OCI-M1 (cell line): Measurements from ENCODE around the gene CYLD.

Source experiments
- DNase-seq: peaks from one replicate; lab custom pipeline; 2025; lab: John Stamatoyannopoulos, UW

CYLD gene

GRCh38 chr16:50819706-50820105, 77.8 kb downstream of the CYLD start:
- DNase-seq = no peak

- no peak for DNase-seq
Observed at GRCh38 chr16:50820225-50820624, 78.3 kb downstream of the CYLD start.

DNA sequence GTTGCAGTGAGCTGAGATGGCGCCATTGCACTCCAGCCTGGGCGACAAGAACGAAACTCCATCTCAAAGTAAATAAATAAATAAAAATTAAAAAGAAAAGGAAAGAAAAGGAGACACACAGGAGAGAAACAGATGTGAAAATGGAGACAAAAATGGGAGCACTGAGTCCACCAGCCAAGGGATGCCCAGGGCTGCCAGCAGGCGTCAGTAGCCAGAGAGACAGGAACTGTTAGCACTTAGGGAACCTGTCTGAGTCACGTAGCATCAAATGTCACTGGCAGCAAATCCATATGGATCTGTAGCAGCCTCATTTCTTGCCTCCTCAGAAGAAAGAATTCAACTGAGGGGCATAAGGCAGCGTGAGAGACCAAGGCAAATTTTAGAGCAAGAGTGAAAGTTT, 79.7 kb downstream of the CYLD start:
- no peak for DNase-seq

DNA sequence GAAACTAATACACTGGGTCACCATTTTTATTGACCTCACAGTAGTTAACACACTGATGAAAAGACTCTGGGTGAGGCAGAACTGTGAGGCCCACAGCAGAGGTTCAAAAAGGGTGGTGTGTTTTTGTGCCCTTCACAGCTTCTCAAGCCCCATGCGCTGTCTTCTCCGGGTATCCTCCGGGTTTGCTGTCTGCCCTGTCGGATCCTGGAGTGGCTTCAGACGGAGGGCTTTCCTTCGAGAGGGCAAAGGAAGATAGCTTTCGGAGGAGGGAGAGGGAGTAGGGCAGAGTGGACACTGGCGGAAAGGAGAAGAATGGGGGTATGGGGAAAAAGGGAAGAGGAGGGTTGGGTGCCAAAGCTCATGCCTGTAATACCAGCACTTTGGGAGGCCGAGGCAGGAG, 80.8 kb downstream of the CYLD start:
- no peak for DNase-seq

GRCh38 chr16:50826797-50827316, 85.0 kb downstream of the CYLD start:
- no peak for DNase-seq

DNA sequence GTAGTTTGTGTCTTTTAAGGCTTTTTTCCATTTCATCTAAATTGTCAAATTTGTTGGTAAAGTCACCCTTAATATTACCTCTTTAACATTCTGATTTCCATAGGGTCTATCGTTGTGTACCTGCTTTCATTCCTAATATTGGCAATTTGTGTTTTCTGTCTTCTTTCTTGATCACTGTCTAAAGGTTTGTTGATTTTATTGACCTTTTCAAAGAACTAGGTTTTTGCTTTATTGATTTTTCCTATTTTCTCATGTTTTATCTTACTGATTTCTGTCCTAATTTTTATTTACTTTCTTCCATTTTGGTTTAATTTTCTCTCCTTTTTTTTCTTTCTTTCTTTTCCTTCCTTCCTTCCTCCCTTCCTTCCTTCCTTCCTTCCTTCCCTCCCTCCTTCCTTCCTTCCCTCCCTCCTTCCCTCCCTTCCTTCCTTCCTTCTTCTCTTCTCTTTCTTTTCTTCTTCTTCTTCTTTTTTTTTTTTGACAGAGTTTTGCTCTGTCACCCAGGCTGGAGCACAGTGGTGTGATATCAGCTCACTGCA, 86.3 kb downstream of the CYLD start:
- DNase-seq = no peak

DNA sequence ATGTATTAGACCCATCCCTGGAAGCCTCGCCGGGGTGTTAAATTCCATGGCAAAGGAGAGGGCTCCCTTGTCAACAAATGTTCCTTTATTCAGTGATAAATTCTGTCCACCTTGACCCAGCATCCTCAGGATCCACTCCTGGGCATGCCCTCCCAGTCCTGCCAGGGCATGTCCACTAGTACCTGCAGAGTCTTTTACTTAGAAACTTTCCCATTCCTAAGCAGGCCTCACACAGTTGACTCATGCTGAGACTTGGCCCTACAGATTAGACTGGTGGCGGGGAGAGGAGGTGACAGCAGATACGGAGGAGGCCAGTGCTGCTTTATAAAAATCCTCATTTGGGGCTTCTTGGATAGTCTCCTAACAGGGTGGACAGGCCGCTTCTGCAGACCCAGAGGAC, 88.8 kb downstream of the CYLD start:
- no peak for DNase-seq

- peak; percentile 17 for DNase-seq
Observed at GRCh38 chr16:50831751-50832150, 89.9 kb downstream of the CYLD start.

- no peak for DNase-seq
Observed at GRCh38 chr16:50833929-50834328, 92.0 kb downstream of the CYLD start.

DNA sequence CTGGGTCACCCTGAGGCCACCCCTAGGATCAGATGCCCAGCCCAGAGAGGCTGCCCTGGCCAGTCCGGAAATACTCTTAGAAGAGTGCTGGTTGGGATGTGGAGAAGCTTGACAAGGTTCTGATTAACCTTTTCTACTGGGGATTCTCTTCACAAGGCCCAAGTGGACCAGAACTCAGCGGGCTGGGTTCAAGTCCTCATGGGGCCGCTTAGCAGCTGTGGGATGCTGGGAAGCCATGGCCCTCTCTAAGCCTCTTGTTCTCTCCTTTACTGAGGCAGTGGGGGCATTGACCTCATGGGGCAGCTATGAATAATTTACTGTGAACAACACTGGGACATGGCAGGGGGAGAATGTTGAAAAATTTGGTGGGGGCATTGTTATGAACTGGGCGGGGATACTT, 92.8 kb downstream of the CYLD start:
- no peak for DNase-seq

DNA sequence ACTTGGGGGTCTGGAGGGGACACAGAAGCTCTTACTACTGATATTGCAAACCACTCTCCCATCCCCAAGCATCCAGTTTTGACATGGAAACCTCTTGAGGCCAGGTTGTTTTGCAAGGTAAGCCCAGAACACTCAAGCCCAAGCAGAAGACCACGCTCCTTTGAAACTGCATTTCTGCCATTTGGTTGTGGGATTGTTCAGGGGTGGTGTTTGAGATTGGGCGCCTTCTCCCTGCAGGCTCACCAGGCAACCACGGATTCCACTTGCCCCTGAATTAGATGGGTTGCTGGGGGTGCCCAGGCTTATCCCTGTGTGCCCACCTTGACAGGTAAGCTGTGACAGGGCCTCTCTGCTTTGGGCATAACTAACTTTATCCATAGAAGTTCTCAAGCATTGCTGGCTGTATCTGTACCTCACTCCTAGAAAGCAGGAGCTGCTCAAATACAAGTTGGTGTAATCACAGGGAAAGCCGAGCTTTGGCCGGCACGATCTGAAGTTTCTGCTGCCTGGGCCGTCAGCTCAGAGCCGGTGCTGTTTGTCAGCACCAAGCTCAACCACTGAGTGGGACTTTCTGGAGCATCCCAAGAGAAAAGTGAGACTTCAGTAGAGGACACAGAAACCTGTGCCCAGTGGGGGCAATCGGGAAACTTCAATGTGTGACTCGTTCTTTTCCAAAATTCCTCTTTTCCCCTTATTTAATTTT, 93.6 kb downstream of the CYLD start:
- no peak for DNase-seq

- no peak for DNase-seq
Observed at GRCh38 chr16:50836121-50836621, 94.3 kb downstream of the CYLD start.

DNA sequence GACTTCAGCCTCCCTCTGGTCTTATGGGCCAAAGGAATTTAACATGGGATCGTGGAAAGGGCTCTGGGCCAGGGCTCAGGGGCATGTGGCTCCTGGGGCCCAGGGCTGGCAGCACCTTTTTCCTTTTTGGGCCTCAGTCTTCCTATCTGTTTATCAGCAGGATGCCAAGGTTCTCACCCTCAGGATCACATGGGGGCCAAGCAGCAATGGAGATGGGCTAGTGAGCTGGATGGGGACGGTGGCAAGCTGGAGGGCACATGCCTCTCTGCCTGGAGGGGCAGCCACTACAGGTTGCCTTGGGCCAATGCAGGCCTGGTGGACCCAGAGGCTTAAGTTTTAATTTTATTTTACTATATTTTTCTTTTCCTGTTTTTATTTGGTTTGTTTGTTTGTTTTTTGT, 95.4 kb downstream of the CYLD start:
- DNase-seq = no peak

- peak; percentile 42 for DNase-seq
Observed at GRCh38 chr16:50838165-50838564, 96.3 kb downstream of the CYLD start.

DNA sequence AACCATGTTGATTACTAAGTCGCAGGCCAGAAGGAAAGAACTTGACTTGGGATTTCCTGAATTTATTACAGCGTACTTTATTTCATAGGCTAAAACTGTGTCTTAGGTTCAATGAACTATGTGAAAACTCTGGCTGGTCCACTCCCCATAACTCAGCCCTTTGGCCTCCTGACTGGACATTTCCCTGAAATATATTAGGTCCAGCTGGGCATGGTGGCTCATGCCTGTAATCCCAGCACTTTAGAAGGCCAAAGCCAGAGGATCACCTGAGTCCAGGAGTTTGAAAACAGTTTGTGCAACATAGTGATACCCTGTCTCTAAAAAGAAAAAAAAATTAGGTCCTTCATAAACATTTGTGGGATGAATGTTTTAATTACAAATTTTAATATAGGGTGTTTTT, 97.0 kb downstream of the CYLD start:
- no peak for DNase-seq

- no peak for DNase-seq
Observed at GRCh38 chr16:50839356-50839755, 97.5 kb downstream of the CYLD start.

GRCh38 chr16:50839920-50840729, 98.2 kb downstream of the CYLD start:
- DNase-seq = peak; percentile 43

GRCh38 chr16:50841081-50841886, 99.4 kb downstream of the CYLD start:
- peak; percentile 94 for DNase-seq

DNA sequence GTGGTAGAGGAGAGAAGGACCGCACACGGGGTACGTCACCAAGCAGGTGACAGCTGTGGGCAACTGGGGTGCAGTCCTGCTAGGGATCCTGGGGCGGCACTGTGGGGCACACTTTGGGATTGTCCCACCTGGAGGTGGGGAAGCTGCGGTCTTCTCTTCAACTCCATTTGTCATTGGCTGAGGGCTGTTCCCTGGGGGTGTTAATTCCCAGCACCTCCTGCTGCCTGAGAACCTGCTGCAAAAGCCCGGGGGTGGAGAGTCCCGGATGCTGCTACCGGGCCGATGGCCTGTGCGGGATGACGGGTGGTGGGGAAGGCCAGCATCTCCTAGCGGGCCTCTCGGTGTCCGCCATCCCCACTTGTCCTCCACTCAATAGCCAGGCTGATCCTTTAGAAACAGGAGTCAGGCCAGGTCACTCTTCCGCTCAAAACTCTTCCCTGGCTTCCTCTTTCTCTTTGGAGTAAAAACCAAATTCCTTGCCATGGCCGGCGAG, 100.2 kb downstream of the CYLD start:
- no peak for DNase-seq

DNA sequence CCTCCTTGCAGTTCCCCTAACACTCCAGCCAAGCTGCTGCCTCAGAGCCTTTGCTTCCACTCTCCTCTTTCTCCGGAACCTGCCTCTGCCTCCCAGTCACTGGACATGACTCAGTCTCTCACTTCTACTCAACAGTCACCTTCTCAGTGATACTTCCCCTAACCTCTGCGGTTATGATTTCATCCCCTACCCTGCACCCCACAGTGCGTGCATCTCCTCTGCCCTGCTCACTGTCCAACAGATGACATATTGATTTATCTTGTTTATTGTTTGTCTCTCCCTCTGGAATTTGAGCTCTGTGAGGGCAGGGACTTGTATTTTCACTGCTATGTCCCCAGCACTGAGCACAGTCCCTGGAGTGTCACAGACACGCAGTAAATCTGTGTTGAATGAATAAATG, 100.7 kb downstream of the CYLD start:
- no peak for DNase-seq

DNA sequence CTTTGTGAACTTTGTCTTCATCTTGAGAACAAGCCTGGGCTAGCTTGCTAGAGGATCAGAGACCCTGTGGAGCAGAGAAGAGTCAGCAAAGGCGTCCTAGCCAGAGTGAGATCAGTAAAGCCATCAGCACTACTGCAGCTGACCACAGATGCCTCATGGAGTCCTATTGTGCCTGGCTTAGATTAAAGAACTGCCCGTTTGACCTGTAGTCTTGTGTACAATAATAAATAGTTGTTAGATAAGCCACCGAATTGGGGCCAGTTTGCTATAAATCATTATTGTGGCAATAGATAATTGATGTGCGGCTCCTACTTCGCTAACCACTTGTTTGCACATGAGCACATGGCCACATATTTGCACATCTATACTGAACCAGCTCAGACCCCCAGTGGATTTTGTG, 103.0 kb downstream of the CYLD start:
- peak; percentile 38 for DNase-seq

- DNase-seq = no peak
Observed at GRCh38 chr16:50845296-50845695, 103.4 kb downstream of the CYLD start.
